HUES48 (cell line): Measurements from ENCODE around the gene GPR55.

Source experiments
- H3K27ac ChIP-seq: one replicate; pipeline ENCODE4 v1.7.0; 2013; ENCODE audit warnings: low read depth, low read length, inconsistent platforms
- H3K27me3 ChIP-seq: 2 replicates; pipeline ENCODE4 v1.6.1; 2013; ENCODE audit warnings: mild to moderate bottlenecking, low read length; ENCODE audit not compliant: control insufficient read depth, insufficient read depth
- H3K36me3 ChIP-seq: 2 replicates; pipeline ENCODE4 v1.6.1; 2013; ENCODE audit warnings: low read length; ENCODE audit not compliant: control insufficient read depth, insufficient read depth
- H3K4me1 ChIP-seq: 2 replicates; pipeline ENCODE4 v1.6.1; 2013; ENCODE audit warnings: mild to moderate bottlenecking, low read length; ENCODE audit not compliant: control insufficient read depth, insufficient read depth
- H3K4me3 ChIP-seq: 2 replicates; pipeline ENCODE4 v1.5.1; 2013; ENCODE audit warnings: mild to moderate bottlenecking, low read depth, low read length
- H3K9ac ChIP-seq: 2 replicates; pipeline ENCODE4 v1.6.1; 2013; ENCODE audit warnings: mild to moderate bottlenecking, low read depth, low read length, moderate library complexity
- H3K9me3 ChIP-seq: 2 replicates; pipeline ENCODE4 v1.6.1; 2013; ENCODE audit warnings: low read length; ENCODE audit not compliant: control insufficient read depth, insufficient read depth

Gene GPR55

DNA sequence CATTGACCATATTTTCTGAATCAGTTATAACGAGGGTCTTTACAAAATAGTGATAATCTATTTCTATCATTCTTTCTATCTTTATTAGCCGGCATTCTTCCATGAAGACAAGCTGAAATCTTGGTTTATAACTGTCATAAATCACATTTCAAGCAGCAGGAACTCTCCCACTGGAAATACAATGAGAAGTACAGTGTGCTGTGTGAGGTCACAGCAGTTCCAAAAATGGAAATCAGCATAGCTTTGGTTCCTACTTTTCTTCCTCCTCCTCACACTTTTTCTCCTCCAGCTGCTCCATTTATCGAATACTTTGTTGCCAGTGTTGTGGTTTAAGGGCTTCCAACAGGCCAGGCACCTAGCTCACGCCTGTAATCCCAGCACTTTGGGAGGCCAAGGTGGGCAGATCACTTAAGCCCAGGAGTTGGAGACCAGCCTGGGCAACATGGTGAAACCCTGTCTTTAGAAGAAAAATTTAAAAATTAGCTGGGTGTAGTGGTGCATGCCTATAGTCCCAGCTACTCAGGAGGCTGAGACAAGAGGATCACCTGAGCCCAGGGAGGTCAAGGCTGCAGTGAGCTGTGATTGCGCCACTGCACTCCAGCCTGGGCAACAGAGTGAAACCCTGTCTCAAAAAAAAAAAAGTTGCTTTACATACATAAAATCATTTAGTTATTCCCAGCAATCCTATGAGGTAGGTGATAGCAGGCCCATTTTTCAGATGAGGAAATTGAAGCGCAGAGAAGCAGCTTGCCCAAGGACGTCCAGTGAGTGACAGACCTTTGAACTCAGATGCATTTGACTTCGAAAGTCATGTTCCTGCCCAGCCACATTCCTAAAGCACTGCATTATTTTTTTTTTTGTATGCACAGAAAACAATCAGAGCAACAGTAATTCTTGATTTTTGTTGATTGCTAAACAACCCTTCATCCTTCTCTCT is 34.0 kb upstream of the GPR55 start:
- peaks cover 18% of the 10 kb centered on the region for H3K27me3 ChIP-seq
- H3K9me3 ChIP-seq: no peaks in the 10 kb centered on the region
- no peak overlapping the region for H3K27ac ChIP-seq
- no peak overlapping the region for H3K4me3 ChIP-seq
- peaks cover 13% of the 10 kb centered on the region; the same call in 1 of the 2 replicates for H3K4me1 ChIP-seq
- H3K9ac ChIP-seq: no peak overlapping the region
- H3K36me3 ChIP-seq: no peaks in the 10 kb centered on the region

DNA sequence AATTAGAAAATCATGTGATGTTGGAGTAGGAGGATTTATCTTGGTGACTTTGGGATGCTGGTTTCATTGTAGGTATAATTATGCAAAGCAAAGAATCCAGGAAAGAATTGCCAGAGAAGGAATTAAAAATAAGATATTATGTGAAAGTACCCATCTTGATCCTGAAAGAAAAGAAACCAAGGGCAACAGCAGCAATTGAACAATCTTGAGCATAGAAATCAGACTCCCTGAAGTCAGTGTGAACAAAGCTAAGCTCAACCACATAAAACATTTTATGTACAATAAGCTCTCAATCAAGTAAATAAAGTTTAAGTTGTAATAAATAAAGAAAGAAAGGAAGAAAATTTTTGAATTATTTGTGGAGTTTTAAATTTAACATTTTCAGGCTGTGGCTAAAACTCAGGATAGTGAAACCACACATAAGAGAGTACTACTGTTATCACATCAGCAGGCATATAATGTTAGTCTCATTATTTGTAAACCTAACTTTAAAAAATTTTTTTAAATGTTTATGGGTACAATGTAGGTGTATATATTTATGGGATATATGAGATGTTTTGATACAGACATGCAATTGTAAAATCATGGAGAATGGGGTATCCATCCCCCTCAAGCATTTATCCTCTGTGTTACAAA is 32.8 kb upstream of the GPR55 start:
- Histone ChIP-seq H3K9ac (no peak overlapping the region; the same call in 1 of the 2 replicates), H3K36me3 (no peaks in the 10 kb centered on the region), H3K4me3 (peak overlapping the region; percentile 59), H3K9me3 (no peaks in the 10 kb centered on the region), H3K27me3 (peaks cover 18% of the 10 kb centered on the region), H3K27ac (no peak overlapping the region), H3K4me1 (peaks cover 13% of the 10 kb centered on the region; the same call in 1 of the 2 replicates)

DNA sequence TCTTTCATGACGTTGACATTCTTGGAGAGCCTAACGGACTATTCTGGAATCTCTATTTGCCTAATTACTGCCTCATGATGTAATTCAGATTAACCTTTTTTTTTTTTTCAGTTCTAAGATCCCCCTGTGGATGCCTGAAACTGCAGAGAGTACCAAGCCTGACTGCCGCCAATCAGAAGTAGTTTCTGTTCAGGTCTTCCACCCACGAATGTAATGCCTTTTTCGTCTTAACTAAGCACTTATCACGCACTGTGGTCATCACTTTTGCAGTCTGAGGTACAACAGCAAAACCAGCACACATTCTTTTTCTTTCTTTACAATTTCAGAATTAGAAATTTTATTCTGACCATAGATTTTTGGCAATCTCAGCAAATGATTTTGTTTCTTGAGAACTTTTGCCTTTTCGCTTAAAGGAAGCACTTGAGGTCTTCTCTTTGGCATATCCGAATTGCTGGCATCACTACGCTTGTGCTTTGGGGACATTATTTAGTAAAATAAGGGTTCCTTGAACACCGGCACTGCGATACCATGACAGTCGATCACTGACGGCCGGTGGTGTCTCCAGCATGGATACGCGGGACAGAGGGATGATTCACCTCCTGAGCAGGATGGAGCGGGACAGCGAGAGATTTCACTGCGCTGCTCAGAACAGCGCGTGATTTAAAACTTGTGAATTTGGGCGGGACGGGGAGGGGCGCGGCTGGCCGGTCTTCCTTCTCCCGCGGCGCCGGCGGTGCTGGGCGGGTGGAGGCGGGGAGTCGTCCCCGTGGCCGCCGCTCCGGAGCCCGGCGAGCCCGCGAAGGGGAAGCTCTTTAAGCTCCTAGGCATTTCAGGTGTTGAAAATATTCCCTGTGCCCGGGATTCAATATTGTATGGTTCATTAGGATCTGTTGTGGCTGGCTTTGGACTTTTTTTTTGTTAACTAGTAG is 32.0 kb upstream of the GPR55 start:
- Histone ChIP-seq H3K27ac (no peak overlapping the region), H3K27me3 (peaks cover 18% of the 10 kb centered on the region), H3K4me1 (peaks cover 13% of the 10 kb centered on the region; the same call in 1 of the 2 replicates), H3K9me3 (no peaks in the 10 kb centered on the region), H3K9ac (peak overlapping the region; percentile 28), H3K4me3 (peak overlapping the region; percentile 59), H3K36me3 (no peaks in the 10 kb centered on the region)

DNA sequence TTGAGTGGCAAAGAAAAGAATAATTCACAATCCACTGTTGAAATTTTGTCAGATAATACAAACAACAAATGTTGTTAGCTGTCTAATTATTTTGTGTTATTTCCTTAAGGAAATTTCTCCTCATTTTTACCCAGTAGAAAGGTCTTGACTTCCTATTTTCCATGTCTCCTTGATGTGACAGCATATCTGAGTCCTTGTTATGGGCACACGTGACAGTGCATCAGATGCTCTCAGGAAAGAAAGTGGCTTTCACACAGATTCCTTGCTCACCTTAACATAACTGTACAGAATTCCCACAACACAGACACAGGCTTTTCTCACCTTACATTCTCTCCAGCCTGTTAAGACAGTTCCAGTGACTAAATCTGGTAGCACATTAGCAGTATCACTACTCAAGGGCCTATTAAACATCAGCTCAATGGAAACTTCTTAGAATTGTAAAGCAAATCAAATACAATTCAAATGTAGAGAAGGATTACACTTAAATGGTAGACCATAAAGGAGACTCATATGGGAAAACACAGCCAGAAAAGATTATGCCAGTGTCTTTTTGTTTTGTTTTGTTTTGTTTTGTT is 30.2 kb upstream of the GPR55 start:
- H3K4me1 ChIP-seq: peaks cover 13% of the 10 kb centered on the region; the same call in 1 of the 2 replicates
- no peaks in the 10 kb centered on the region for H3K9me3 ChIP-seq
- no peak overlapping the region for H3K4me3 ChIP-seq
- no peaks in the 10 kb centered on the region for H3K36me3 ChIP-seq
- no peak overlapping the region for H3K27ac ChIP-seq
- H3K9ac ChIP-seq: no peak overlapping the region
- peaks cover 18% of the 10 kb centered on the region for H3K27me3 ChIP-seq

DNA sequence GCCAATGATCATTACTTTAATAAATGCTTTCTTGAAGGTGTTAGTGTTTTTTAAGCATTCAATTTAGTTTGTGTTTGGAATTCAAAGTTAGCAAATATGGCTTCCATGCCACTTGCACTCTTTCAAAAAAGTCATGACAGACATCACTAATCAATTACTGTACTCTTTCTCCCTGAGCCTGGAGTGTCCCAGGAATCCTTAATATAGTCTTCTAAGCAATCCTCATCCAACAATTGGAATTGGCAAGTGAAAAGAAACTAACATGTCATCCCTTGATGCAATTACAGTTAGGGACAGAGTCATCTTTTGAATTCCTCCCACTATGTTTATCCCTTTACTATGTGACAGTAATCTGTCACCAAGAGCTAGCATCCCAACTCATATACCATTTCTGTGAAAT is 29.7 kb upstream of the GPR55 start:
- Histone ChIP-seq H3K4me1 (peaks cover 13% of the 10 kb centered on the region; the same call in 1 of the 2 replicates), H3K9ac (no peak overlapping the region), H3K27me3 (peaks cover 18% of the 10 kb centered on the region), H3K9me3 (no peaks in the 10 kb centered on the region), H3K36me3 (no peaks in the 10 kb centered on the region), H3K4me3 (no peak overlapping the region), H3K27ac (no peak overlapping the region)

DNA sequence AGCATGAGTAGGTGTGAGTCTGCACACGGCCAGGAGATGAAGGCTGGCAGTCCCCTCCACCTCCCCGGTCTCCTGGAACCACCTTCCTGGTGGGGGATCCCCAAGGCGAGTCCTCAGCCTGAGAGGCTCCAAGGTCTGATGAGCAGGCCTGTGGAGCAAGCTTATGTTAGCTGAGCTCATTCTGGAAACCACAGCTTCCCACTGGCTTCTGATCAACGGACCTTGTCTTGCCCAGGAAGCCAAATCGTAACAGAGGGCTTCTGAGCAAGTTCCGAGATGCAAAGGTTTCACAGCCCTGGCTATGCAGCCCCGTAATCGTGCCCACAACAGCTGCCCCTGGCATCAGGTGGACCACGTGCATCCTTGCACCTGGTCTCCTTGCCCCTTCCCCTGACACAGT is 28.8 kb upstream of the GPR55 start:
- peaks cover 18% of the 10 kb centered on the region for H3K27me3 ChIP-seq
- no peaks in the 10 kb centered on the region for H3K36me3 ChIP-seq
- no peak overlapping the region for H3K4me3 ChIP-seq
- no peak overlapping the region for H3K27ac ChIP-seq
- H3K9ac ChIP-seq: no peak overlapping the region
- peaks cover 13% of the 10 kb centered on the region; the same call in 1 of the 2 replicates for H3K4me1 ChIP-seq
- H3K9me3 ChIP-seq: no peaks in the 10 kb centered on the region

DNA sequence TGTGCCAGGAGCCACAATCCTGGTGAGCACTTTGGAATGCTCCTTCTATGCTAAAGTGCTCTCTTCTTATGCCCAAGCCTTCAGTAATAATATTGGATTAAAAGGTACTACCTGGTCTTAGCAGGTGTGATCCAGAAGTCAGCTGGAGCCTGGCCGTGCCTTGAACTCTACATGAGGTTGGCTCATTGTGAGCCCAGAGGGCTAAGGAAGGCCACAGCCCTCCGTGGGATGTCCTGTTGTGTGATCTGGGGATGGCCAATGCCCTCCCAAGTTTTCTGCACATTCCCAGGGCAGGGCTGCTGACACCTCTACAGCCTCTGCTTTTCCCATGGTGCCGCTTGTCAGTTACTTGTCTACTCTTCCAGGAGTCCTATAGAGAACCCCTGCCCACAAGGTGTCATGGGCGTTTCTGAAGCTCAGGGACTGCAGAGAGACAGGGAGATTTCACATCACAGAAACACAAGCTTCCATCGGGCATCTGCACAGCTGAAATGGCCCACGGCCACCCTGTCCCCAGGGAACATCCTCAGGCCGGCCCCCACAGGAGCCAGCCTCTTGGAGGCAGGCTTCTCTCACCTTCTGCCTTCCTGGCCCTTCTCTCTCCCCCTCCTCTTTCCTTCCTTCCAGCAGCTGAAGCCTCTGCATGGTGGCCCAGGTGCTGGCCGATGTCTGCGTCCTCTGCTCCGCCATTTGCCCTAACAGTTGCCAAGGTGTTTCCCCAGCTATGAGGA is 27.3 kb upstream of the GPR55 start:
- Histone ChIP-seq H3K9me3 (no peaks in the 10 kb centered on the region), H3K4me3 (no peak overlapping the region), H3K27ac (no peak overlapping the region), H3K27me3 (peaks cover 7% of the 10 kb centered on the region), H3K4me1 (peaks cover 13% of the 10 kb centered on the region; the same call in 1 of the 2 replicates), H3K9ac (no peak overlapping the region), H3K36me3 (no peaks in the 10 kb centered on the region)

DNA sequence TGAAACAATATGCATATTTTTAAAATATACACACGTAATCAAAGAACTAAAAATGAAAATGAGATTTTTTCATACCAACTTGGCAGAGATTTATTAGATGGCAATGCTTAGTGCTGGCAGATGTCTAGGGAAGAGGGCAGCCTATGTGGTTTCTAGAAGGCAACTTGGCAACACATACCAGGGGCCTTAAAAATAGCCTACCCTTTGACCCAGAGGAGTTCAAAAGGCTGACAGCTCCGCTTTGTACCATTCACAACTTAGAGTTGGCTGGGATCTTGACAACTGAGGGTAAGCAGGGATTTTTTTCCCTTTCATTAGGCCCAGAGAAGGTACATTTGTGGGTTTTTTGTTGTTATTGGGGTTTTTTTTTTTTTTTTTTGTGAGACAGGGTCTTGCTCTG is 26.4 kb upstream of the GPR55 start:
- H3K27ac ChIP-seq: no peak overlapping the region
- no peak overlapping the region for H3K9ac ChIP-seq
- no peaks in the 10 kb centered on the region for H3K9me3 ChIP-seq
- no peaks in the 10 kb centered on the region; the same call in 1 of the 2 replicates for H3K27me3 ChIP-seq
- 0 out of 2 replicates have a peak, but pooled peaks cover 6% of the 10 kb centered on the region for H3K4me1 ChIP-seq
- no peak overlapping the region for H3K4me3 ChIP-seq
- H3K36me3 ChIP-seq: no peaks in the 10 kb centered on the region

DNA sequence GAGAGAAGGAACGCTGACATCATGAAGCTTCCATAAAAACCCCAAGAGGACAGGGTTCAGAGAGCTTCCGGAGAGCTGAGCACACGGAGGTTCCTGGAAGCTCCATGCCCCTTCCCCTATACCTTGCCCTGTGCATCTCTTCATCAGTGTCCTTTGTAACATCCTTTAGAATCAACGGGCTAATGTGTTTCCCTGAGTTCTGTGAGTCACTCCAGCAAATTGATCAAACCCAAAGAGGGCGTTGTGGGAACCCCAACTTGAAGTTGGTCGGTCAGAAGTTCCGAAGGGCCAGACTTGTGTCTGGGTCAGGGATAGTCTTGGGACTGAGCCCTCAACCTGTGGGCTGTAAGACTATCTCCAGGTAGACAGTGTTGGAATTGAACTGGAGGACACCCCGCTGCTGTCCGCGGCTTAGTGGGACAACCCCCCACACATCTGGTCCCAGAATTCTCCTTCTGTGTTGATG is 25.9 kb upstream of the GPR55 start:
- no peaks in the 10 kb centered on the region for H3K9me3 ChIP-seq
- H3K9ac ChIP-seq: no peak overlapping the region
- H3K27me3 ChIP-seq: no peaks in the 10 kb centered on the region; the same call in 1 of the 2 replicates
- H3K4me1 ChIP-seq: 0 out of 2 replicates have a peak, but pooled peaks cover 6% of the 10 kb centered on the region
- no peak overlapping the region for H3K27ac ChIP-seq
- H3K4me3 ChIP-seq: no peak overlapping the region
- H3K36me3 ChIP-seq: no peaks in the 10 kb centered on the region
